HG02763 (cell line): ENCODE results near the gene MCM5.
"Not testable (repeated sequence)": the region's sequence is repeated elsewhere in the genome, so short reads cannot be mapped to it uniquely, and the experiment has no call there.

Experiments
- ATAC-seq: cut with Tn5 transposase; IDR thresholded peaks from one replicate; pipeline ENCODE4 v1.9.1; 2021; ENCODE audit warnings: mild to moderate bottlenecking, moderate library complexity; ENCODE audit not compliant: unreplicated experiment

MCM5 gene

GRCh38 chr22:35470903-35471321, 71.0 kb downstream of the MCM5 start:
- no peak for ATAC-seq

- not testable (repeated sequence) for ATAC-seq
Measured at GRCh38 chr22:35471566-35471965, 71.6 kb downstream of the MCM5 start.

- no peak for ATAC-seq
Measured at GRCh38 chr22:35472488-35472887, 72.5 kb downstream of the MCM5 start.

- no peak for ATAC-seq
Measured at GRCh38 chr22:35473971-35474370, 74.0 kb downstream of the MCM5 start.
